NCI-H1694 (cell line): Measurements from ENCODE around the gene ATAD1.
"Not testable (repeated sequence)": the region's sequence is repeated elsewhere in the genome, so short reads cannot be mapped to it uniquely, and the experiment has no call there.

Experiments
- DNase-seq: peaks from one replicate; lab custom pipeline; 2025; lab: John Stamatoyannopoulos, UW

The ATAD1 gene, protein sequence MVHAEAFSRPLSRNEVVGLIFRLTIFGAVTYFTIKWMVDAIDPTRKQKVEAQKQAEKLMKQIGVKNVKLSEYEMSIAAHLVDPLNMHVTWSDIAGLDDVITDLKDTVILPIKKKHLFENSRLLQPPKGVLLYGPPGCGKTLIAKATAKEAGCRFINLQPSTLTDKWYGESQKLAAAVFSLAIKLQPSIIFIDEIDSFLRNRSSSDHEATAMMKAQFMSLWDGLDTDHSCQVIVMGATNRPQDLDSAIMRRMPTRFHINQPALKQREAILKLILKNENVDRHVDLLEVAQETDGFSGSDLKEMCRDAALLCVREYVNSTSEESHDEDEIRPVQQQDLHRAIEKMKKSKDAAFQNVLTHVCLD

DNA sequence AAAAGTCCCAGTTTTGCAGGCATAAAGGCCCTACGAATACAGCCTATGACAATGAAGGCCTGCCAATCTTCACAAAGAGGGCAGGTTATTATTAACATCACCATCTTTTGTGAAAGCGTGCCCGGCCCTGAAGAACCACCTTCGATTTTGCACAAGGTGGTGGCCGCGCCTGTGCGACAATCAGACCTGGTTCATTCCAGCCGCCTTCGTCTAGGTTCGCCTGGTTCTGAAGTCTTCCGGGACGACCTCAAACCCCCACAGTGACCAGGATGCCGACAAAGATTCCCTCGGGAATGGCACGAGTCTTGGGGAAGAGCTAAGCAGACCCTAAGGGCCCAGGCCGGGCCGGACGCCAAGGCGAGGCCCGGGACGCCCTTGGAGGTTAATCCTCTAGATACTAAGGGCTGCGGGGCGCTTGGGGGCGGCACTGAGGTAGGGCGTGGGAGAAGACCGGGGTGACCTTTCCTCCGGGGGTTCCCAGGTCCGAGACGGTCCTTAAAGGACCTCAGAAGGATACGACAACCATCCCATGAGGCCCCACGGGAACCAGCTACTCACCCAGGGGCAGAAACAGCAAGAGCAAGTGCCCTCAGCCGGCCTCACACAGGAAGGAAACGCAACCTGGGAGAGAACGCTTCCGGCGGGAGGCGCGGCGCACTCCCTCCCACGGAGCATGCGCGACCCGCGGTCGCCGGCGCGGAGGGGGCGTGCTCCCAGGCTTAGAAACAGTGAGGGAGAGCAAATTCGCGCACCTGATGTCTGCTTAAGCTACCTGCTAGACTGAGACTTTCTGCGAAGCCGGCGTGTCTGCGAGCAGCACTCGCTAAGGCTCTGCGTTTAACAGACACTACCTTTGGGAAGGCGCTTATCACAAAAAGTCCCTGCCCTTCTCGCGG lies at the start of gene ATAD1:
ATAD1 (minus strand) TSS at position 618 of the 896 bp plus-strand sequence. CDS start 3,627 bp downstream, outside the sequence.
- peak; percentile 48 for DNase-seq

DNA sequence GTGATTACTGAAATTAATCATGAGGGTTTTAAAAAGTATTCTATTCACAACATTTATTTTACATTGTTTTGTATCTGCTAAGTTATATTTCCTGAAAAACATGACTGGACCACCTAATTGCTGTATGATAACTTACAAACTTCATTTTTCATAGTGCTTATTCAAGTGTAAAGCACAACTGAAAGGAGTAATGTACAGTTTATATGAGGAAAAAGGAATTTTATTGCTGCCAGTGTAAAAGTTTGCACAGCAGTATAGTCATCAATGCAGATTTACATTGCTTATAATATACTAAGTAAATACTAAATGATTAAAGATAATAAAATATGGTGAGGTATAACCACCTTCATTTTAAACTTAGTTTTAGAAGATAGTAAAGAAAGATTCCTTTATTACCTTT lies 49.4 kb upstream of the ATAD1 start:
- no peak for DNase-seq

DNA sequence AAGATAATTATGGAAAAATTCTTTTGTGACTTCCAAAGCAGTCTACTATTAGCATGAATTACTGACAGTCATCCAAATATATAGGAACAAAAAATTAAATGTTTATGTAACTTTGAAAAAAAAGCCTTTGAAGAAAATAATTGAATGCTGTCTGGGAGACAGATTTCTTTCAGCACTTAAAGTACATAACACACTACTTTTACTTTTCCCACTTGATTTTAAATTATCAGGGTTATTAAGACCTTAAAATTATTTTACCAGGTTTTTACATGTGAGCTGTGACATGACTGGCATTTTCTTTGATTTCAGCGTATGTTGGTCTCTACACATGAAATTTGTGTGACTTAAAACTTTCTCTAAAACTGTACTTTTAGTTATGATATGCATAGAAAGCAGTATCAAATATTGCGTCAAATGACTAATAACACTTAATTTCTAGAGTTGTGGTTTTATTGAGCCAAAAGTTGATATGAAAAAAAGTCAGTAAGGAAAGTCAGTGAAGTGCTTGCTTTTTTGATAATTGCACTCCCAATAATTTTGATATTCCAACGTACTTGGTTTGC lies 48.5 kb upstream of the ATAD1 start:
- no peak for DNase-seq

DNA sequence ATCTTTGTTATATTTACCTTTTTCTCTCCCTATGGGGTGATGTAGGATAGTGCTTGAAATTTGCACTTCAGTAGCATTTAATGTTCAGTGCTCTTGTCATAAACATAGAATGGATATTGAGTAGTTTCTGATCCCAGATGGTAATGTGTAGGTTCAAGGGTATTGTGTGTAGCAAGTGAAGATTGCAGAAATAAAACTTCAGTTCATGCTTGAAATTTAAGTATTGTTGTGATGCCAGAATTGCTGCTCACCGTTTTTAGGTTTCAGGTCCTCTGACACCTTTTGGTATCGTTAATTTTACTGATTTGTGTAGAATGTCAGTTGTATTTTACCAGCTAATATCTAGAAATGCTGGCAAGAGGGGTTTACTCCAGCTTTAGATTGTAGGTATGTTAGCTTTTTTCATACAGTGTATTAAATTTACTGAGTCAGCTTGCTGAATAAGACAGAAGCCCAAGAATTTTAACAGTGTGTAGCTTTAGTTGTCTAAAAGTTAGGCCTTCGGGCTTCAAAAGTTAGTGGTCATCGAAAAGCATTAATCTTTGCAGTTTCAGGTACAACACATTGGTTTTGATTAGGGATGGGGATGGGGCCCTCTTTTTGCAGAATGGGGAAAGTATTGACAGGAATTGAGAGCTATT lies 47.3 kb upstream of the ATAD1 start:
- no peak for DNase-seq

DNA sequence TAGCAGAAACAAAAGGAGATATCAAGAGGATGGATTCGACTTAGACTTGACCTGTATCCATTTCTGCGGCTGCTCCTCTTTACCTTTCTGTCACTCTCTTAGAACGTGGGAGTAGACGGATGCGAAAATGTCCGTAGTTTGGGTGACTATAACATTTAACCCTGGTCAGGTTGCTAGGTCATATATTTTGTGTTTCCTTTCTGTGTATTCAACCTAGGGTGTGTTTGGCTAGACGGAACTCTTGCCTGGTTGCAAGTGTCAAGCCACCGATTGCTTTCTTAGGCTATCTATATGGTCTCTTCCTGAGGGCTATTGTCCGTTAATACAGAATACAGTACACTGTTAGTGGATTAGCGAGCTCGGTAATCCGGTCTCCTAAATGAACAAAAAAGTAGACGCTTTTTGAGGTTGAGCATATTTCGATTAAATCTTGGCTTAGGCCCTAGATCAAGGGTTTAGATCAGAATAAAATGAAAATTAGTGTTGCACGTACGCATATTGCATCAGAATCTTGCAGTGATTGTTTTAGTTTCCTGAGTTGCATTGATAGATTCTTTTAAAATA lies 46.6 kb upstream of the ATAD1 start:
- DNase-seq = no peak

DNA sequence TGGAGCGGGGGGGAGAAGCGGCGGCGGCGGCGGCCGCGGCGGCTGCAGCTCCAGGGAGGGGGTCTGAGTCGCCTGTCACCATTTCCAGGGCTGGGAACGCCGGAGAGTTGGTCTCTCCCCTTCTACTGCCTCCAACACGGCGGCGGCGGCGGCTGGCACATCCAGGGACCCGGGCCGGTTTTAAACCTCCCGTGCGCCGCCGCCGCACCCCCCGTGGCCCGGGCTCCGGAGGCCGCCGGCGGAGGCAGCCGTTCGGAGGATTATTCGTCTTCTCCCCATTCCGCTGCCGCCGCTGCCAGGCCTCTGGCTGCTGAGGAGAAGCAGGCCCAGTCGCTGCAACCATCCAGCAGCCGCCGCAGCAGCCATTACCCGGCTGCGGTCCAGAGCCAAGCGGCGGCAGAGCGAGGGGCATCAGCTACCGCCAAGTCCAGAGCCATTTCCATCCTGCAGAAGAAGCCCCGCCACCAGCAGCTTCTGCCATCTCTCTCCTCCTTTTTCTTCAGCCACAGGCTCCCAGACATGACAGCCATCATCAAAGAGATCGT lies 46.0 kb upstream of the ATAD1 start:
- DNase-seq = not testable (repeated sequence)

DNA sequence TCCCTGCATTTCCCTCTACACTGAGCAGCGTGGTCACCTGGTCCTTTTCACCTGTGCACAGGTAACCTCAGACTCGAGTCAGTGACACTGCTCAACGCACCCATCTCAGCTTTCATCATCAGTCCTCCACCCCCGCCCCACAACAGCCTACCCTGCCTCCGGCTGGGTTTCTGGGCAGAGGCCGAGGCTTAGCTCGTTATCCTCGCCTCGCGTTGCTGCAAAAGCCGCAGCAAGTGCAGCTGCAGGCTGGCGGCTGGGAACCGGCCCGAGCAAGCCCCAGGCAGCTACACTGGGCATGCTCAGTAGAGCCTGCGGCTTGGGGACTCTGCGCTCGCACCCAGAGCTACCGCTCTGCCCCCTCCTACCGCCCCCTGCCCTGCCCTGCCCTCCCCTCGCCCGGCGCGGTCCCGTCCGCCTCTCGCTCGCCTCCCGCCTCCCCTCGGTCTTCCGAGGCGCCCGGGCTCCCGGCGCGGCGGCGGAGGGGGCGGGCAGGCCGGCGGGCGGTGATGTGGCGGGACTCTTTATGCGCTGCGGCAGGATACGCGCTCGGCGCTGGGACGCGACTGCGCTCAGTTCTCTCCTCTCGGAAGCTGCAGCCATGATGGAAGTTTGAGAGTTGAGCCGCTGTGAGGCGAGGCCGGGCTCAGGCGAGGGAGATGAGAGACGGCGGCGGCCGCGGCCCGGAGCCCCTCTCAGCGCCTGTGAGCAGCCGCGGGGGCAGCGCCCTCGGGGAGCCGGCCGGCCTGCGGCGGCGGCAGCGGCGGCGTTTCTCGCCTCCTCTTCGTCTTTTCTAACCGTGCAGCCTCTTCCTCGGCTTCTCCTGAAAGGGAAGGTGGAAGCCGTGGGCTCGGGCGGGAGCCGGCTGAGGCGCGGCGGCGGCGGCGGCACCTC lies 45.3 kb upstream of the ATAD1 start, which contains the start of the genes KLLN and PTEN:
KLLN (minus strand) TSS at position 481 of the 891 bp plus-strand sequence. CDS start 1,046 bp downstream, outside the sequence.
PTEN (plus strand) TSS at position 573 of the 891 bp plus-strand sequence. CDS start 845 bp downstream, outside the sequence.
- DNase-seq = peak; percentile 84

DNA sequence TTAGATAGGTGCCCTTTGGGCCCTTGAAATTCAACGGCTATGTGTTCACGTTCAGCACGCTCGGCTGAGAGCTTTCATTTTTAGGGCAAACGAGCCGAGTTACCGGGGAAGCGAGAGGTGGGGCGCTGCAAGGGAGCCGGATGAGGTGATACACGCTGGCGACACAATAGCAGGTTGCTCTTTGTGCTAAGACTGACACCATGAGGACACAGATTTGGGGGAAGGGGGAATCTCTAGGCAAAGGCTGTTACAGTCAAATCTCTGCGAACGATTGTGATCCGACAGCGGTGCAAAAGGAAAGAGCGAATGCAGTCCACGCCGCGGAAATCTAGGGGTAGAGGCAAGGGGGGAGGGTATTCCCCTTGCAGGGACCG lies 44.6 kb upstream of the ATAD1 start:
- DNase-seq = no peak

DNA sequence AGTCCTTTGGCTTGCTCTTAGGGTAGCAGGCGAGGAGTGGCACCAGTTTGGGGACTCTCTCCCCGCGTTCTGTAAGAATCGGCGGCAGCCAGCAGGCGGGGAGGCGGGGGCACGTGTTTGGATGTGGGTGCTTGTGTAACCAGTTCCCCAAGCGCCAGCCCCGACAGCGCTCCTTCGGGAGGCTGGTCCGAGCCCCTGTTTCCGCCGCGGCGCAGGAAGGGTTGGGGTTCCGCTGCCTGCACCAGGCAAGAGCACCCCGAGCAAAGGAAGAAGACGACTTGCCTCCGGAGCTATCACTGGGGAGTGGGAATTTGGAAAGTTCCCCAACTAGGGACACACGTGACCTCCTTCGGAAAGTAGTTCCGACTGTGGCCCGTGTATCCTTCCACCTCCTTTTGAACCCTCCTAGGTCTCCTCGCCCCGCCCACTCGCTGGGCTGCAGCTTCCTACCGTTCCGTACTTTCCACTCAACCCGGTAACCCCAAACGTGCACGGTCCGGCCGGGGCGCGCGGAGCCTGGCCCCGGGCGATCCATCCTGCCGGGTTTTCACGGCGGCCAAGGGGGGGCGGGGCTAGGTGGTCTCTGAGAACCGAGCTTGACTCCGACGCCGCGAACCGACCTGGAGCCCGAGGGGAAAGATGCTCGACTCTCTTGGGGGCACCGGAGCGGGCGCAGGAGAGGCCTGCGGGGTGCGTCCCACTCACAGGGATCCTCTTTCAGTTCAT lies 44.1 kb upstream of the ATAD1 start:
- no peak for DNase-seq

DNA sequence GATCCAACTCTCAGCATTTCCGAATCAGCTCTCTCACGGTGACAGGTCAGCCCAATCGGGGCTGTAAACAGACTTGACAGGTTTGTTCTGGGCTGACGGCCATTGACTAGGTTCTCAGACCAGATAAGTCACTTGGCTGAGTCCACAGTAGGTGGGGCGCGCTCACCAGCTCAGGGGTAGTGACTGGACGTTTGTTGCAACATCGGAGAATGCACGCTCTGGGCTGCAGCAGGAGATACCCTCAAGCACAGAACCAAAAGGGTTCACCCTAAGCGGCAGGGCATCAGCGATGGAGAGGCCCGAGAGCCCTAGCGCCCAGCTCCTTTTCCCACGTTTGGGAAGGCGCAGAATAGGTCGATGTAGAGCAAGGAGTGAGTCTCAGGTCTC lies 43.5 kb upstream of the ATAD1 start:
- DNase-seq = no peak

DNA sequence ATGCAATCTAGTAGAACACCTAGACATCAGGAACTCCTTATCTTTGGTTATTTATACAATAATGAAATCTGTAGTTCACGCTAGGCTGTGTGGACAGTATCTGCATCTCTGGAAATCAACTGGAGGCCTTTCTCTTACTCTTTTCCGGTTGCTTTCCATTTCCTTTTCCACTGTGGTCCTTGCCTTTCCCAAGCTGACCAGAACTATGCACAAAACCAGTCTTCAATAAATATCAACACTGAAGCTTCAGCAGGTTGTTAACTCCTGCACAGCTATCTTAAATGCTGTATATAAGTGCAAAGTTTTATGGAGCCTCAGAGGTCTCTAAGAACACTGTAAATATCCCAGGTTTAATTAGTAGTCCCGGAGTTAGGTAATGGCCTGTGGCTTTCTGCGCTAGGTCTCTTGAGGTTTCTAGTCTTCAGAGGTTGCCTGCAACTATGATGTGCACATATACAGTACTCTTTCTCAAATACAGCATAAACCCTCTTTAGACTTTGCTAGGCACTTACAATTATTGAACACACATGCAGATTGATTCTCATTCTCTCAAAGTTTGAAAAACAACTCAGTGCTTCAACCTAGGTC lies 42.9 kb upstream of the ATAD1 start:
- DNase-seq = no peak

DNA sequence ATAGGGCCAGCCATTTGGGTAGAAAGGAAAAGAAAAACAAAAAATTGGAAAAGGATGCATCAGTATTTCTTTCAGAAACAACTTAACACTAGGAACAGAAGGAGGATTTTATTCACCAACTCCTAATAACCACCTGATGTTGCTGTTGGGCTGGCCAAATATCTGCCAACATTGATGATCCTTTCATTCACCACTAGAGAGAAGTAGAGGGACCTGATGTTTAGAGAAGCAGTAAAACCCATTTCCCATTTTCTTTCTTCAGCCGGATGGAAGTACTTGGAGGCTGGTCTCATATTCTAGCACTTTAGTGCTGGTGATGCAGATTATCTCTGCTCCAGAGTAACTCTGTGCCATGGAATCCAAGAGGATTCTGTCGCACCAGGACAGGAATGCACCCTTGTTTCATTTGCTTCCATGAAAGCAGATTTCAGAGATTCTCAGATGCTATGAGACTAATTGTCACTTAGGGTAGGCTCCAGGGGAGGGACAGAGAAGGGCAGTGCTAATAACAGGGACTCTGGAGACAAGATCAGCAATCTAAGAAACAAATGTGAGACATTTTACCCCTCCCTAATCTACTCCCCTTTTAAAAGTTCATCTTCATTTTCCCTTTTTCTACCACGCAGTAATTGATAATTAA lies 42.2 kb upstream of the ATAD1 start:
- peak; percentile 46 for DNase-seq

DNA sequence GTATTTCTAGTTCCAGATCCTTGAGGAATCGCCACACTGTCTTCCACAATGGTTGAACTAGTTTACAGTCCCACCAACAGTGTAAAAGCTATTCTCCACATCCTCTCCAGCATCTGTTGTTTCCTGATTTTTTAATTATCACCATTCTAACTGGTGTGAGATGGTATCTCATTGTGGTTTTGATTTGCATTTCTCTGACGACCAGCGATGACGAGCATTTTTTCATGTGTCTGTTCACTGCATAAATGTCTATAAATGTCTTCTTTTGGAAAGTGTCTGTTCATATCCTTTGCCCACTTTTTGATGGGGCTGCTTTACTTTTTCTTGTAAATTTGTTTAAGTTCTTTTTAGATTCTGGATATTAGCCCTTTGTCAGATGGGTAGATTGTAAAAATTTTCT lies 37.6 kb upstream of the ATAD1 start:
- DNase-seq = not testable (repeated sequence)

DNA sequence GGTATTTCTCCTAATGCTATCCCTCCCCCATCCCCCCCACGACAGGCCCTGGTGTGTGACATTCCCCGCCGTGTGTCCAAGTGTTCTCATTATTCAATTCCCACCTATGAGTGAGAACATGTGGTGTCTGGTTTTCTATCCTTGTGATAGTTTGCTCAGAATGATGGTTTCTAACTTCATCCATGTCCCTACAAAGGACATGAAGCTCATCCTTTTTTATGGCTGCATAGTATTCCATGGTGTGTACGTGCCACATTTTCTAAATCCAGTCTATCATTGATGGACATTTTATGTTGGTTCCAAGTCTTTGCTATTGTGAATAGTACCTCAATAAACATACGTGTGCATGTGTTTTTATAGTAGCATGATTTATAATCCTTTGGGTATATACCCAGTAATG lies 37.2 kb upstream of the ATAD1 start:
- not testable (repeated sequence) for DNase-seq

DNA sequence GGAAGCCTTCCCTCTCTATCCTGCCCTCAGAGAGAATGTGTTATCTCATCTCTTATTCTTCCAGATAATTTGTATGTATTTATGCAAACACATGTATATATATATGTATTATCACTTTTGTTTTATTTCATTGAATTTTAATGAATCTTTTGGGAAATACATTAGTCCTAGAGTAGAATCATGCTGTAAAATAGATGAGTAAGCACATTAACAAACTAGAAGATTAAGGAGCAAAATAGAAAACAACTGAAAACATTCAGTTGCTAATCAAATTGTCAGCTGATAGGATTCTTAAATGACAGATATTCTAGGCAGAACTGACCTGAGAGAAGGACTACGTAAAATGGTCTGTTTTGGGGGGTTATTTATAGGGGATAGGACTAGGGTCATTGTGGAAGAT lies 34.1 kb upstream of the ATAD1 start:
- no peak for DNase-seq

DNA sequence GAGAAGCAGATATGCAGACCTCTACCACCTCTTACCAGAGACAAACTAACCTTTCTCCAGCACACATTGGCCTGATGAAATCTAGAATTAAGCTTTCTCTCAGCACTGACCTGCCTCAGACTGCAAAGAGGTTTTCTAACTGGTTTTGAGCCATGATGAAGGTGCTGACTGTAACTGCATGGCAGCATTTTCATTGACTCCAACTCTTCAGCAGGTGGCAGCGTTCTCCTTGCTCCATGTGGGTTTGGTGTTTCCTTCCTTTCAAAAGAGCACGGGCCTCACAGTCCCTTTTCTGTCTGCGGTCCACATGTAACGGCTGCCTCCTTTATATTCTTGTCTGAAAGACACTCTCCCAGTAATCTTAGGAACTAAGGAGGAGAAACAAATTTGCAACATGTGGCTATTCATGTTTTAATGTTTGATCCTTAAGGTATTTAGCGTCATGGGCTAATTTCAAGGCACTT lies 32.7 kb upstream of the ATAD1 start:
- DNase-seq = peak; percentile 36

DNA sequence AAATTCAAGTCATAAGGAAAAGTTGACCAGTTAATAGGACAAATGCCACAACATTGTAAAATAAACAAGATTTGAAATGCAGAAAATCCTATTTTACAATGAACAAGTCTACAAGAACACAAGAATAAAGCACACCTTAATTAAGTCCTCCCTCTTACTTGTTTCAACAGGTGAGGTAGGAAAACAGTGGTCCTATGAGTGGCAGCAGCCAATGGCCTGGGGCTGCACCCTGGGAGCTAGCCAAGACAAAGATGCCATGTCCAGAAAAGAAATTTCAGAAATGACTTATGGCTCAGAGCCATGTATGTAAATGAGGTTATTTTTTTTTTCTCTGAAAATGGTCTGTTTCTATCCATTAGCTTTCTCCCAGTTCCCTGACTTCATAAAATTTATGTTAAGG lies 31.0 kb upstream of the ATAD1 start:
- DNase-seq = no peak

DNA sequence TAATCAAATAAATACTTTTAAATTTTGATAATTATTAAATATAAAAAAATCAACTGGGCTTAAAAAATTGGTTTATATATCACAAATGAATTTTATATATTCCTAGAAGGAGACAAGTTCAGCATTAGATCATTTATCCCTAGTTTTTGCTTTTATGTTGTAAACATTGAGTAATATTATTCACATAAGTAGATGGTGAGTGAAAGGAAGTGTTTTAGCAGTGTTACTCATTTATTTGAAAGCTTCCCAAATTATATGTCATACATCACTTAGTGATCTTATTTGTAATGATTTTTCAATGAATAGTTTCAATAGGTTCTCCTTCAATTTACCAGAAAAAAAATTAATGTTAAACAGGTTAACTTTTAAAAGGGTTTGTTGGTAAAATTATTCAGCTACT lies 29.5 kb upstream of the ATAD1 start:
- DNase-seq = no peak

DNA sequence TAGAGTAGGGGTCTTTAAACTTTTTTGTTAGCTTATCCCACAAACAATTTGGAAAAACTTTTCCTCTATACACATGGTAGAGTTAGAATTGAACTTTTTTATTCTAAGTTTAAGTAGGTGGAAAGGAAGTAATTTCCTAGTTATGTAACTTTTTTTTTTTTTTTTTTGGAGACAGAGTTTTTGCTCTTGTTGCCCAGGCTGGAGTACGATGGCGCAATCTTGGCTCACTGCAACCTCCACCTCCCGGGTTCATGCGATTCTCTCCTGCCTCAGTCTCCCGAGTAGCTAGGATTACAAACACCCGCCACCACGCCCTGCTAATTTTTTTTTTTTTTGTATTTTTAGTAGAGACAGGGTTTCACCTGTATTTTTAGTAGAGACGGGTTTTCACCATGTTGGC lies 28.7 kb upstream of the ATAD1 start:
- not testable (repeated sequence) for DNase-seq
